H1 (cell line): ENCODE results near the gene C2CD4B. TPM values are rescaled to one million over a fixed set of nuclear protein-coding genes. Genes with fewer than 3 reads are reported as not detected.

ENCODE experiments used
- CTCF ChIA-PET: fragments of 300-600 bp; sonication (Branson Sonifier 250); formaldehyde crosslinking; loops from one replicate; lab custom pipeline; 2021; ENCODE audit not compliant: partially characterized antibody; lab: Charles Lee
- POLR2A ChIA-PET: fragments of 300-600 bp; sonication (Branson Sonifier 250); formaldehyde crosslinking; loops from one replicate; lab custom pipeline; 2021; ENCODE audit warnings: inconsistent platforms; ENCODE audit not compliant: partially characterized antibody; lab: Charles Lee
- DNase-seq, 2 experiments: peaks; one replicate each; pipeline versions ENCODE4 v3.0.0 to v3.0.0-alpha.2; 2010 to 2022; ENCODE audit warnings: low spot score in 2 of 2, low read depth in 1 of 2, mixed read lengths in 1 of 2
- FAIRE-seq: peaks from 2 replicates; lab custom pipeline; 2011; peaks lifted over from hg19 to GRCh38; lab: Jason Lieb, UNC
- H2AFZ ChIP-seq: 2 replicates; pipeline ENCODE4 v1.8.1; 2012; ENCODE audit warnings: low read length, inconsistent platforms
- H2AK5ac ChIP-seq: 2 replicates; pipeline ENCODE4 v1.6.1; 2013; ENCODE audit warnings: low read depth, low read length
- H2BK120ac ChIP-seq: replicated peaks from 2 replicates; pipeline ENCODE3; 2013; ENCODE audit warnings: low read depth, low read length, inconsistent platforms
- H2BK12ac ChIP-seq: 2 replicates; pipeline ENCODE4 v1.6.1; 2013; ENCODE audit warnings: low read depth, low read length
- H2BK15ac ChIP-seq: 2 replicates; pipeline ENCODE4 v1.6.1; 2013; ENCODE audit warnings: low read length
- H2BK20ac ChIP-seq: 2 replicates; pipeline ENCODE4 v1.6.1; 2013; ENCODE audit warnings: low read length
- H2BK5ac ChIP-seq: 2 replicates; pipeline ENCODE4 v1.6.1; 2013; ENCODE audit warnings: low read depth, low read length
- H3K14ac ChIP-seq: 2 replicates; pipeline ENCODE4 v1.6.1; 2013; ENCODE audit warnings: inconsistent platforms; ENCODE audit not compliant: insufficient read length
- H3K18ac ChIP-seq: 2 replicates; pipeline ENCODE4 v1.6.1; 2013; ENCODE audit warnings: low read length; ENCODE audit errors: extremely low read depth
- H3K23ac ChIP-seq: 2 replicates; pipeline ENCODE4 v1.6.1; 2013; ENCODE audit warnings: inconsistent platforms; ENCODE audit not compliant: insufficient read length
- H3K23me2 ChIP-seq: 2 replicates; pipeline ENCODE4 v1.6.1; 2013; ENCODE audit warnings: low read depth, low read length
- H3K27ac ChIP-seq: 2 replicates; pipeline ENCODE4 v1.6.1; 2011; ENCODE audit warnings: low read depth, low read length, inconsistent platforms
- H3K27me3 ChIP-seq, 4 experiments: replicated peaks in 1 of 4; 1 replicate in 1 of 4; 2 replicates in 3 of 4; pipeline versions ENCODE4 v1.6.1 to v1.8.1; 2011 to 2013; ENCODE audit warnings: low read length in 3 of 4, mild to moderate bottlenecking in 3 of 4, inconsistent platforms in 2 of 4, mixed read lengths in 2 of 4, moderate library complexity in 1 of 4; ENCODE audit not compliant: control insufficient read depth in 3 of 4, insufficient read depth in 3 of 4; ENCODE audit errors: extremely low read depth in 1 of 4
- H3K36me3 ChIP-seq, 4 experiments: 2 replicates each; pipeline versions ENCODE4 v1.6.1 to v1.8.1; 2011 to 2013; ENCODE audit warnings: mild to moderate bottlenecking in 4 of 4, low read length in 3 of 4, moderate library complexity in 2 of 4, control low read depth in 1 of 4, inconsistent platforms in 1 of 4; ENCODE audit not compliant: insufficient read depth in 4 of 4, control insufficient read depth in 2 of 4
- H3K4ac ChIP-seq: replicated peaks from 2 replicates; pipeline ENCODE3; 2013; ENCODE audit warnings: low read length, low read depth, mixed read lengths, inconsistent platforms; ENCODE audit not compliant: insufficient read length
- H3K4me1 ChIP-seq, 4 experiments: replicated peaks in 1 of 4; 1 replicate in 1 of 4; 2 replicates in 3 of 4; pipeline versions ENCODE4 v1.6.1 to v1.8.1; 2011 to 2013; ENCODE audit warnings: low read length in 3 of 4, inconsistent platforms in 2 of 4, mixed read lengths in 1 of 4; ENCODE audit not compliant: insufficient read depth in 4 of 4, control insufficient read depth in 3 of 4
- H3K4me2 ChIP-seq, 2 experiments: 2 replicates each; pipeline versions ENCODE4 v1.6.1 to v1.8.1; 2011 to 2013; ENCODE audit warnings: low read depth in 2 of 2, low read length in 2 of 2, control low read depth in 1 of 2, inconsistent platforms in 1 of 2, mild to moderate bottlenecking in 1 of 2; ENCODE audit not compliant: insufficient read depth in 1 of 2
- H3K4me3 ChIP-seq, 4 experiments: fragments of 200-600, 300-600 bp in 1 of 4; sonication (generic), shearing (Covaris generic), sonication (Bioruptor Twin) in 1 of 4; 2 replicates each; pipeline versions ENCODE4 v1.5.1 to v1.8.1; 2011 to 2016; ENCODE audit warnings: low read length in 4 of 4, low read depth in 3 of 4, control low read depth in 2 of 4, inconsistent platforms in 2 of 4, mild to moderate bottlenecking in 2 of 4, mixed read lengths in 1 of 4, moderate library complexity in 1 of 4; ENCODE audit not compliant: insufficient read depth in 2 of 4; ENCODE audit errors: extremely low read depth in 1 of 4
- H3K56ac ChIP-seq: replicated peaks from 2 replicates; pipeline ENCODE3; 2013; ENCODE audit warnings: low read depth, mild to moderate bottlenecking, mixed read lengths, low read length, inconsistent platforms; ENCODE audit not compliant: insufficient read length
- H3K79me1 ChIP-seq: 2 replicates; pipeline ENCODE4 v1.6.1; 2013; ENCODE audit warnings: low read depth, low read length, control low read depth
- H3K79me2 ChIP-seq, 2 experiments: 2 replicates each; pipeline versions ENCODE4 v1.6.1 to v1.8.1; 2012 to 2013; ENCODE audit warnings: low read length in 2 of 2, mild to moderate bottlenecking in 2 of 2, inconsistent platforms in 1 of 2; ENCODE audit not compliant: insufficient read depth in 2 of 2, control insufficient read depth in 1 of 2
- H3K9ac ChIP-seq, 4 experiments: replicated peaks in 1 of 4; 1 replicate in 1 of 4; 2 replicates in 3 of 4; pipeline versions ENCODE4 v1.6.1 to v1.8.1; 2011 to 2013; ENCODE audit warnings: low read depth in 3 of 4, low read length in 3 of 4, control low read depth in 2 of 4, mild to moderate bottlenecking in 2 of 4, moderate library complexity in 2 of 4, inconsistent platforms in 1 of 4; ENCODE audit errors: extremely low read depth in 1 of 4
- H3K9me3 ChIP-seq, 2 experiments: 2 replicates each; pipeline versions ENCODE4 v1.6.1 to v1.8.1; 2012 to 2013; ENCODE audit warnings: mild to moderate bottlenecking in 2 of 2, moderate library complexity in 2 of 2, control low read depth in 1 of 2, inconsistent platforms in 1 of 2, low read depth in 1 of 2, low read length in 1 of 2, mixed read lengths in 1 of 2; ENCODE audit not compliant: insufficient read depth in 2 of 2
- H4K20me1 ChIP-seq, 2 experiments: replicated peaks in 1 of 2; 2 replicates each; pipeline versions ENCODE3 to v1.8.1; 2011 to 2013; ENCODE audit warnings: inconsistent platforms in 2 of 2, low read length in 2 of 2, mild to moderate bottlenecking in 1 of 2; ENCODE audit not compliant: insufficient read depth in 2 of 2, control insufficient read depth in 1 of 2
- H4K5ac ChIP-seq: 2 replicates; pipeline ENCODE4 v1.6.1; 2013; ENCODE audit warnings: low read length, low read depth, mixed read lengths, inconsistent platforms; ENCODE audit not compliant: insufficient read length
- H4K8ac ChIP-seq: 2 replicates; pipeline ENCODE4 v1.8.0; 2013; ENCODE audit warnings: mild to moderate bottlenecking, moderate library complexity, low read length, inconsistent platforms; ENCODE audit not compliant: insufficient read depth; ENCODE audit errors: extremely low read depth
- H4K91ac ChIP-seq: replicated peaks from 2 replicates; pipeline ENCODE3; 2013; ENCODE audit warnings: low read length, mixed read lengths, inconsistent platforms; ENCODE audit not compliant: insufficient read length
- ASH2L ChIP-seq: fragments of 200-600, 300-600 bp; sonication (generic); IDR thresholded peaks from one replicate; pipeline ENCODE4 v1.7.1; 2017; ENCODE audit warnings: low read length
- BRCA1 ChIP-seq: IDR thresholded peaks from 2 replicates; pipeline ENCODE4 v1.6.1; 2012; ENCODE audit warnings: low read depth, low read length, improper control_type of control experiment
- CEBPB ChIP-seq: IDR thresholded peaks from 2 replicates; pipeline ENCODE4 v1.6.1; 2012; ENCODE audit warnings: low read depth, low read length
- RNF2 ChIP-seq: fragments of 200-900, 300-1000 bp; sonication (generic); IDR thresholded peaks from 2 replicates; pipeline ENCODE4 v1.7.1; 2016; ENCODE audit warnings: borderline replicate concordance, low read depth, mild to moderate bottlenecking, antibody characterized with exemption, low read length; ENCODE audit not compliant: poor library complexity, severe bottlenecking; ENCODE audit errors: missing control alignments
- SUZ12 ChIP-seq: fragments of 200-600 bp; sonication (generic); IDR thresholded peaks from 2 replicates; pipeline ENCODE4 v1.6.1; 2012; ENCODE audit warnings: mild to moderate bottlenecking, inconsistent platforms, low read length, moderate library complexity, mixed read lengths
- ZNF274 ChIP-seq: IDR thresholded peaks from 2 replicates; pipeline ENCODE4 v1.7.0; 2012; ENCODE audit warnings: low read length, borderline replicate concordance; ENCODE audit errors: extremely low read depth
- WGBS, 2 experiments: shearing (Covaris generic) in 1 of 2; methylation state at CpG; one replicate each; pipeline versions ENCODE4 v1.1.6 to v1.1.7; 2013 to 2015; ENCODE audit warnings: low lambda C conversion rate in 2 of 2, mixed read lengths in 2 of 2, inconsistent platforms in 1 of 2, low coverage in 1 of 2, missing lambda C conversion rate in 1 of 2; ENCODE audit not compliant: insufficient replicate concordance in 2 of 2, insufficient coverage in 1 of 2, insufficient read length in 1 of 2; ENCODE audit errors: extremely low coverage in 1 of 2, missing lambda C conversion rate in 1 of 2; 5-methylcytosine and 5-hydroxymethylcytosine counted together
- polyA plus RNA-seq, 7 experiments: library from polyadenylated mRNA; depleted of rRNA in 3 of 7; stranded (reverse) in 5 of 7; unstranded in 2 of 7; fragments of >200 nt in 5 of 7; fragments of 200-250 nt in 2 of 7; gene quantifications; 1 replicate in 5 of 7; 2 replicates in 1 of 7; 4 replicates in 1 of 7; pipeline versions ENCODE4 v1.2.1 to v1.2.3, GENCODE V29; 2011 to 2013; ENCODE audit warnings: missing spikeins in 2 of 7, mixed read lengths in 2 of 7
- total RNA-seq: library from RNA; stranded (reverse); fragmentation: NEBNext Ultra II Directional; extraction: Animal tissue kit (Norgen Biotek cat#: 25700); gene quantifications from 2 replicates; pipeline ENCODE4 v1.2.1, GENCODE V29; 2021

C2CD4B gene
- total and polyA plus RNA-seq, 2 of the 8 experiments (the other 6 are each of a cell fraction or from before 2014, with no cell fraction given): 0.12 to 0.73 TPM

- Histone ChIP-seq H3K4me1 (no peaks in the 10 kb centered on the region), H2BK12ac (no peak overlapping the region), H2BK5ac (no peak overlapping the region), H3K4me2 (no peak overlapping the region), H4K20me1 (no peaks in the 10 kb centered on the region), H3K4ac (no peak overlapping the region), H3K9me3 (peaks cover 0 to 8% of the 10 kb centered on the region in 2 experiments; a peak in 1 of 4 replicates), H3K4me3 (no peak overlapping the region), H2AFZ (no peak overlapping the region), H3K23ac (no peak overlapping the region), H3K79me1 (no peaks in the 10 kb centered on the region), H4K5ac (no peak overlapping the region), H3K23me2 (no peaks in the 10 kb centered on the region; the same call in 1 of the 2 replicates), H2BK20ac (no peak overlapping the region), H2AK5ac (no peak overlapping the region), H4K91ac (no peak overlapping the region), H3K36me3 (no peaks in the 10 kb centered on the region), H3K79me2 (no peaks in the 10 kb centered on the region), H3K56ac (no peak overlapping the region), H2BK120ac (no peak overlapping the region), H2BK15ac (no peak overlapping the region), H4K8ac (no peak overlapping the region), H3K14ac (no peak overlapping the region), H3K9ac (no peak overlapping the region; a peak in 1 of 7 replicates), H3K27me3 (no peaks in the 10 kb centered on the region), H3K18ac (no peak overlapping the region), H3K27ac (no peak overlapping the region)
- DNase-seq (no peak), FAIRE-seq (no peak)
- WGBS, 2 experiments: 88% methylated on average over 2 of the region's 2 CpGs; no CpG with 5 or more reads in 1 of the 2 experiments
- CTCF ChIA-PET: no interaction called here
- POLR2A ChIA-PET: no interaction called here
- TF ChIP-seq SUZ12 (no peak), CEBPB (no peak), RNF2 (no peak), ZNF274 (no peak), BRCA1 (no peak), ASH2L (no peak)
These were observed 25.6 kb upstream of the C2CD4B start for GRCh38 chr15:62190675-62191074.
